OCI-LY1 (cell line): ENCODE measurements around the gene ADAR.

Experiments
- H2AFZ ChIP-seq: fragments of 200-600 bp; sonication (generic), shearing (Covaris generic); 2 replicates; pipeline ENCODE4 v1.6.0; 2014; ENCODE audit warnings: antibody characterized with exemption, mild to moderate bottlenecking, low read length
- H3F3A ChIP-seq: fragments of 200-600 bp; sonication (generic), shearing (Covaris generic); 2 replicates; pipeline ENCODE4 v1.6.0; 2014; ENCODE audit warnings: mild to moderate bottlenecking, antibody characterized with exemption, low read length, moderate library complexity; ENCODE audit not compliant: insufficient read depth
- H3K27ac ChIP-seq: fragments of 200-600 bp; sonication (generic); 2 replicates; pipeline ENCODE4 v1.5.1; 2014; ENCODE audit warnings: low read length, mixed run types, mild to moderate bottlenecking, low read depth; ENCODE audit not compliant: poor library complexity, severe bottlenecking
- H3K27me3 ChIP-seq: fragments of 200-600 bp; sonication (generic); 2 replicates; pipeline ENCODE4 v1.6.0; 2014; ENCODE audit warnings: antibody characterized with exemption, mild to moderate bottlenecking, low read length, moderate library complexity; ENCODE audit not compliant: insufficient read depth
- H3K36me3 ChIP-seq: fragments of 200-600 bp; sonication (generic); 2 replicates; pipeline ENCODE4 v1.6.1; 2014; ENCODE audit warnings: mild to moderate bottlenecking, antibody characterized with exemption, low read length, moderate library complexity, mixed read lengths; ENCODE audit not compliant: insufficient read depth
- H3K4me1 ChIP-seq: fragments of 200-600 bp; sonication (generic); 2 replicates; pipeline ENCODE4 v1.5.1; 2014; ENCODE audit warnings: mild to moderate bottlenecking, low read length, moderate library complexity; ENCODE audit not compliant: insufficient read depth, severe bottlenecking
- H3K4me2 ChIP-seq: fragments of 200-600 bp; sonication (generic), shearing (Covaris generic); 2 replicates; pipeline ENCODE4 v1.6.1; 2014; ENCODE audit warnings: low read length
- H3K4me3 ChIP-seq: fragments of 200-600 bp; sonication (generic); 2 replicates; pipeline ENCODE4 v1.5.1; 2014; ENCODE audit warnings: low read length, low read depth, mild to moderate bottlenecking, mixed read lengths; ENCODE audit not compliant: poor library complexity, severe bottlenecking
- H3K79me2 ChIP-seq: fragments of 200-600 bp; shearing (Covaris generic); 2 replicates; pipeline ENCODE4 v1.6.1; 2016; ENCODE audit warnings: mixed run types, low read length, mixed read lengths; ENCODE audit not compliant: insufficient read depth
- H3K9ac ChIP-seq: fragments of 200-600 bp; sonication (generic), shearing (Covaris generic); 2 replicates; pipeline ENCODE4 v1.6.1; 2014; ENCODE audit warnings: mild to moderate bottlenecking, low read length, mixed read lengths
- H3K9me2 ChIP-seq: fragments of 200-600 bp; sonication (generic), shearing (Covaris generic); 2 replicates; pipeline ENCODE4 v1.6.1; 2014; ENCODE audit warnings: low read depth, mild to moderate bottlenecking, low read length, mixed read lengths
- H3K9me3 ChIP-seq: fragments of 200-600 bp; shearing (Covaris generic); 2 replicates; pipeline ENCODE4 v1.6.1; 2014; ENCODE audit warnings: low read length, mixed read lengths
- H4K20me1 ChIP-seq: fragments of 200-600 bp; sonication (generic), shearing (Covaris generic); 2 replicates; pipeline ENCODE4 v1.6.0; 2016; ENCODE audit warnings: mild to moderate bottlenecking, low read length; ENCODE audit not compliant: insufficient read depth
- EZH2 ChIP-seq: fragments of 200-600 bp; sonication (generic), shearing (Covaris generic); IDR thresholded peaks from 2 replicates; pipeline ENCODE4 v1.8.0; 2017; ENCODE audit warnings: borderline replicate concordance, mixed run types, mild to moderate bottlenecking, antibody characterized with exemption, low read length, moderate library complexity, mixed read lengths
- TF ChIP-seq, protein P1 (sequence below): fragments of 200-600 bp; sonication (generic), shearing (Covaris generic); IDR thresholded peaks from 2 replicates; pipeline ENCODE4 v1.5.1; 2017; ENCODE audit warnings: mild to moderate bottlenecking, antibody characterized with exemption, low read length, moderate library complexity, mixed read lengths

ADAR gene

DNA sequence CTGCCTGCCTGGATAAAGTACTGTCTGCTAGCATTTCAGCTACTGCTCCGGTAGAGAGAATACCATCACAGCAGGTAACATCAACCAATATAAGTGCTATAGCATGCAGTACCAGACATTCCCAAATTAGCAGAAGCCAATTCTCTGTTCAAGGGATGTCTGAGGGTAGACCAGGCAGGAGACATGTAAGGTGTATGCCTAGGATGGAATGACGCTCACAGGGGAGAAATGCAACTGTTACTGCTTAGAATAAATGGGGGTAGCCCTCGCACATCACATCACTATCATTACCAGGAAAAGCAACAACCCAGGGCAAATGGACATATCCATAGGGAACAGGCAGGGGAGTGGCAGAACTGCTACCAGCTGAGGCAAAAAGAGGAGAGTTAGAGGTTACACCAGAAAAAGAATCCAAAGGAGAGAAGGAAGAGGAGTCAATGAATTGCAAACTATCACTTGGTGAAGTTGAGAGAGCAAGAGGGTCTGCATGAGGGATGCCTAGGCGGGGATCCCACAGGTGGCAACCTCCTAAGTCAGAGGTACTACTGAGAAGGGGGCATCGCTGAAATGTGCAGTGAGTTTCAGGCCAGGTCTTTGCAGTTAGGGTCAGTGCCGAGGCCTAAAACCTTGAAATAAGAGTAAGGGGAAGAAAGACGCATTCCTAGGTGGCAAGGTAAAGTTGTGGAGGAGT, 50.6 kb downstream of the ADAR start:
- no peaks in the 10 kb centered on the region for H3K9me2 ChIP-seq
- H3K4me2 ChIP-seq = peak overlapping the region; percentile 93
- peaks cover 34% of the 10 kb centered on the region for H3K36me3 ChIP-seq
- H2AFZ ChIP-seq = no peak overlapping the region
- H3K9ac ChIP-seq = peak overlapping the region; percentile 82
- TF ChIP-seq EZH2 = no peak
- TF ChIP-seq, protein P1, sequence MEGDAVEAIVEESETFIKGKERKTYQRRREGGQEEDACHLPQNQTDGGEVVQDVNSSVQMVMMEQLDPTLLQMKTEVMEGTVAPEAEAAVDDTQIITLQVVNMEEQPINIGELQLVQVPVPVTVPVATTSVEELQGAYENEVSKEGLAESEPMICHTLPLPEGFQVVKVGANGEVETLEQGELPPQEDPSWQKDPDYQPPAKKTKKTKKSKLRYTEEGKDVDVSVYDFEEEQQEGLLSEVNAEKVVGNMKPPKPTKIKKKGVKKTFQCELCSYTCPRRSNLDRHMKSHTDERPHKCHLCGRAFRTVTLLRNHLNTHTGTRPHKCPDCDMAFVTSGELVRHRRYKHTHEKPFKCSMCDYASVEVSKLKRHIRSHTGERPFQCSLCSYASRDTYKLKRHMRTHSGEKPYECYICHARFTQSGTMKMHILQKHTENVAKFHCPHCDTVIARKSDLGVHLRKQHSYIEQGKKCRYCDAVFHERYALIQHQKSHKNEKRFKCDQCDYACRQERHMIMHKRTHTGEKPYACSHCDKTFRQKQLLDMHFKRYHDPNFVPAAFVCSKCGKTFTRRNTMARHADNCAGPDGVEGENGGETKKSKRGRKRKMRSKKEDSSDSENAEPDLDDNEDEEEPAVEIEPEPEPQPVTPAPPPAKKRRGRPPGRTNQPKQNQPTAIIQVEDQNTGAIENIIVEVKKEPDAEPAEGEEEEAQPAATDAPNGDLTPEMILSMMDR = no peak
- no peaks in the 10 kb centered on the region for H3K9me3 ChIP-seq
- H3K27me3 ChIP-seq = no peaks in the 10 kb centered on the region
- peaks cover 18% of the 10 kb centered on the region for H3K79me2 ChIP-seq
- peaks cover 25% of the 10 kb centered on the region for H3K4me1 ChIP-seq
- H3K4me3 ChIP-seq = peak overlapping the region; percentile 74
- H3F3A ChIP-seq = no peaks in the 10 kb centered on the region
- no peak overlapping the region for H3K27ac ChIP-seq
- no peaks in the 10 kb centered on the region for H4K20me1 ChIP-seq

DNA sequence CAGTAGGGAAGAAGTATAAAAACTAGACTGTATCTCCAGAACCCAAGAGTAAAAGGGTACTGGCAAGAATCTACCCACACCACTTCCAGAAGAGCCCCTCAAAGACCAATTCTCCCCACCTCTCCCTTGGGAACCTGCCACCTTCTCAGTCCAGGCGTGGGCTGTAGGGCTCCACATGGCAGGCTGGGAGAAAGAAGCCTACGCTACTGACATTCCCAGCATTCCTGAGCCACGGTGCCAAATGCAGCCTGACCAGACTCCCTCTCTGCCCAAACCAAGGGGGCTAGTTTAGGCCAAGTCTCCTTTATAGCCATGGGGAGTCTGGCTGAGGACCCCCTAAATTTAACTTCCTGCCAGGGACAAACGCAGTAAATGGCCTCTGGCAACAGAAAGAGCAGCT, 51.6 kb downstream of the ADAR start:
- H3K9me3 ChIP-seq = no peaks in the 10 kb centered on the region
- no peaks in the 10 kb centered on the region for H3F3A ChIP-seq
- no peak for TF ChIP-seq EZH2
- TF ChIP-seq, protein P1 = no peak
- H3K9ac ChIP-seq = peak overlapping the region; percentile 82; the same call in 1 of the 2 replicates
- no peaks in the 10 kb centered on the region for H3K9me2 ChIP-seq
- peaks cover 18% of the 10 kb centered on the region for H3K79me2 ChIP-seq
- no peak overlapping the region for H3K27ac ChIP-seq
- peak overlapping the region; percentile 74 for H3K4me3 ChIP-seq
- H3K27me3 ChIP-seq = no peaks in the 10 kb centered on the region
- H3K4me2 ChIP-seq = peak overlapping the region; percentile 93
- peaks cover 25% of the 10 kb centered on the region for H3K4me1 ChIP-seq
- H4K20me1 ChIP-seq = no peaks in the 10 kb centered on the region
- H2AFZ ChIP-seq = no peak overlapping the region
- peaks cover 43% of the 10 kb centered on the region for H3K36me3 ChIP-seq

DNA sequence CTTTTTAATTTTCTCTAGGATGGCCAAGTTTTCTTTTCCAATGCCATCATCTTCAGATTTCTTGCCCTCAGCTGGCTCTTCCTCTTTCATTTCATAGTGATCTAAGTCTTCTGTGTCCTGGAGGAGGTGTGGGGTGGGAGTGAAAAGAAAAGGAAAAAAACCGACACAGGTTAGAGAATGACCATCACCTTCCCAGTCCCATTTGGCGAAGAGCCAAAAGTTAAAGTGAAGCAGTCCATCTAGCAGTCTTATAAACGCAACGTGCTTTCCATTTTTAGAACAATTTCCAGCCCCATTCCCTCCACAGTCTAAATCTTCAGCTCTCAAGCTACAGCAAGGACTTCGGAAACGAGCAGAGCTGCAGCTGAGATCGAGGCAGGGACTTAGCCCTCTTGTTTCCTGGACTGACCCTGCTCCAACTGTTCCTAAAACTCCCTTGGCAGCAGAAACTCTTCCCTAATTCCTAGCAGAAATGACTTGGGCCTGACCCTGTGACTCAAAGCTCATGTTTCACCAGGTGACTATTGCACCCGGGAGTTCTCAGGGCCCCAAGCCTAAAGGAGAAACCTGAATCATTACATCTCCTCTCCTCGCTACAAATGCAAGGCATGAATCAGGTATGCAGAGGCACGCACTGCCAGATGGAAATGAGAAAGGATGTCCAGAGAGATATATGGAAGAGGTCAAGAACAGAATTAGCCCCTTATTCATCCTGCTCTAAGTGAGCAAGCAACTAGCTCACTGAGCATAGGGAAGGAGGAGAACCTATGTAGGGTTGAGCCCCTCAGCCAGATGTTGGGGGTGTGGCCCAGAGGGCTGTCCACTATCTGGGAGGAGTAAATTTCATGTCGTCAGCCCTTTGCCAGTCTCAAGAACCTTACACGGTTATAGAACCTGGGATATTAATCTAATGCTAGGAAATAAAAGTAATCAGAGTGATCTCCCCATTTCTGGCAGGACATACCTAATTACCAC, 54.6 kb downstream of the ADAR start:
- peaks cover 74% of the 10 kb centered on the region for H3K36me3 ChIP-seq
- no peak overlapping the region for H3K27ac ChIP-seq
- H4K20me1 ChIP-seq = no peaks in the 10 kb centered on the region
- no peak overlapping the region for H2AFZ ChIP-seq
- no peak for TF ChIP-seq EZH2
- TF ChIP-seq, protein P1 = no peak
- no peak overlapping the region for H3K4me3 ChIP-seq
- no peaks in the 10 kb centered on the region for H3K9me3 ChIP-seq
- H3F3A ChIP-seq = no peaks in the 10 kb centered on the region
- no peak overlapping the region for H3K9ac ChIP-seq
- H3K4me2 ChIP-seq = no peak overlapping the region
- H3K4me1 ChIP-seq = peaks cover 17% of the 10 kb centered on the region
- peaks cover 18% of the 10 kb centered on the region for H3K79me2 ChIP-seq
- no peaks in the 10 kb centered on the region for H3K27me3 ChIP-seq
- H3K9me2 ChIP-seq = no peaks in the 10 kb centered on the region
